Activated CD4-positive, alpha-beta T cell treated with anti-CD3 and anti-CD28 coated beads, Interleukin-2, amount 10 ng/mL, durations not matched to agents 24 days and 14 days (primary cell): ENCODE measurements around the gene ROCK2. TPM values are rescaled to one million over a fixed set of nuclear protein-coding genes. Genes with fewer than 3 reads are reported as not detected.

Experiments
- DNase-seq: peaks from one replicate; pipeline ENCODE4 v3.0.0; 2022
- H3K27ac Mint-ChIP-seq: one replicate; pipeline ENCODE4 v1.8.0; 2022; ENCODE audit warnings: mild to moderate bottlenecking, mixed read lengths
- H3K27me3 Mint-ChIP-seq: one replicate; pipeline ENCODE4 v1.8.0; 2022; ENCODE audit warnings: mixed read lengths
- H3K36me3 Mint-ChIP-seq: one replicate; pipeline ENCODE4 v1.8.0; 2022; ENCODE audit warnings: low read depth, mild to moderate bottlenecking, mixed read lengths
- H3K4me1 Mint-ChIP-seq: one replicate; pipeline ENCODE4 v1.8.0; 2021; ENCODE audit warnings: mixed read lengths
- H3K4me3 Mint-ChIP-seq: one replicate; pipeline ENCODE4 v1.8.0; 2022; ENCODE audit warnings: mild to moderate bottlenecking, moderate library complexity, mixed read lengths
- H3K9me3 Mint-ChIP-seq: one replicate; pipeline ENCODE4 v1.8.0; 2021; ENCODE audit warnings: mixed read lengths
- intact Hi-C: fragments of 100-400 bp; cut with micrococcal nuclease; formaldehyde crosslinking; loops from one replicate; pipeline ENCODE4 v1.15.1; 2023
- total RNA-seq: library from RNA; stranded (reverse); gene quantifications from 2 replicates; pipeline ENCODE4 v1.2.3, GENCODE V29; 2022

Gene ROCK2
- total RNA-seq, 1 donor from 2014 or later = 24.4 TPM

GRCh38 chr2:11196246-11196645 is 148.2 kb downstream of the ROCK2 start:
- Mint-ChIP-seq H3K4me1 (no peaks in the 10 kb centered on the region), H3K27ac (no peak overlapping the region), H3K36me3 (peaks cover 19% of the 10 kb centered on the region), H3K4me3 (no peak overlapping the region), H3K27me3 (no peaks in the 10 kb centered on the region), H3K9me3 (no peaks in the 10 kb centered on the region)
- no peak for DNase-seq
- intact Hi-C loops = no loop called here

- intact Hi-C loops = no loop called here
- Mint-ChIP-seq H3K27ac (no peak overlapping the region), H3K4me1 (no peaks in the 10 kb centered on the region), H3K4me3 (no peak overlapping the region), H3K27me3 (no peaks in the 10 kb centered on the region), H3K9me3 (no peaks in the 10 kb centered on the region), H3K36me3 (peaks cover 14% of the 10 kb centered on the region)
- DNase-seq = no peak
Observed at GRCh38 chr2:11187731-11188130, 156.7 kb downstream of the ROCK2 start.

- H3K4me1 Mint-ChIP-seq = no peaks in the 10 kb centered on the region
- H3K36me3 Mint-ChIP-seq = peaks cover 15% of the 10 kb centered on the region
- no peaks in the 10 kb centered on the region for H3K27me3 Mint-ChIP-seq
- no peak for DNase-seq
- H3K27ac Mint-ChIP-seq = no peak overlapping the region
- H3K9me3 Mint-ChIP-seq = no peaks in the 10 kb centered on the region
- intact Hi-C loops = no loop called here
- H3K4me3 Mint-ChIP-seq = no peak overlapping the region
Observed at GRCh38 chr2:11187083-11187619, 157.3 kb downstream of the ROCK2 start.

- intact Hi-C loops = no loop called here
- Mint-ChIP-seq H3K9me3 (no peaks in the 10 kb centered on the region), H3K4me3 (no peak overlapping the region), H3K27ac (no peak overlapping the region), H3K27me3 (no peaks in the 10 kb centered on the region), H3K36me3 (peaks cover 15% of the 10 kb centered on the region), H3K4me1 (no peaks in the 10 kb centered on the region)
- no peak for DNase-seq
Observed at GRCh38 chr2:11186145-11186544, 158.3 kb downstream of the ROCK2 start.

- H3K4me1 Mint-ChIP-seq = no peaks in the 10 kb centered on the region
- no peaks in the 10 kb centered on the region for H3K9me3 Mint-ChIP-seq
- no peak overlapping the region for H3K27ac Mint-ChIP-seq
- H3K36me3 Mint-ChIP-seq = peaks cover 12% of the 10 kb centered on the region
- DNase-seq = no peak
- intact Hi-C loops = no loop called here
- H3K4me3 Mint-ChIP-seq = no peak overlapping the region
- H3K27me3 Mint-ChIP-seq = no peaks in the 10 kb centered on the region
Observed at GRCh38 chr2:11182951-11183350, 161.5 kb downstream of the ROCK2 start.

- no peaks in the 10 kb centered on the region for H3K27me3 Mint-ChIP-seq
- no peak for DNase-seq
- no peak overlapping the region for H3K4me3 Mint-ChIP-seq
- intact Hi-C loops = no loop called here
- H3K4me1 Mint-ChIP-seq = peaks cover 3% of the 10 kb centered on the region
- peaks cover 9% of the 10 kb centered on the region for H3K36me3 Mint-ChIP-seq
- H3K27ac Mint-ChIP-seq = no peak overlapping the region
- no peaks in the 10 kb centered on the region for H3K9me3 Mint-ChIP-seq
Observed at GRCh38 chr2:11180653-11181052, 163.8 kb downstream of the ROCK2 start.

GRCh38 chr2:11179899-11180298 is 164.5 kb downstream of the ROCK2 start:
- H3K27ac Mint-ChIP-seq = no peak overlapping the region
- intact Hi-C loops = no loop called here
- peaks cover 13% of the 10 kb centered on the region for H3K36me3 Mint-ChIP-seq
- DNase-seq = peak; percentile 44
- no peak overlapping the region for H3K4me3 Mint-ChIP-seq
- peaks cover 10% of the 10 kb centered on the region for H3K4me1 Mint-ChIP-seq
- no peaks in the 10 kb centered on the region for H3K9me3 Mint-ChIP-seq
- no peaks in the 10 kb centered on the region for H3K27me3 Mint-ChIP-seq

GRCh38 chr2:11179196-11179595 is 165.2 kb downstream of the ROCK2 start:
- Mint-ChIP-seq H3K27ac (no peak overlapping the region), H3K27me3 (no peaks in the 10 kb centered on the region), H3K4me1 (peaks cover 11% of the 10 kb centered on the region), H3K36me3 (peaks cover 10% of the 10 kb centered on the region), H3K4me3 (no peak overlapping the region), H3K9me3 (no peaks in the 10 kb centered on the region)
- intact Hi-C loops = no loop called here
- DNase-seq = peak; percentile 39

- no peaks in the 10 kb centered on the region for H3K27me3 Mint-ChIP-seq
- no peak overlapping the region for H3K4me3 Mint-ChIP-seq
- DNase-seq = peak; percentile 33
- intact Hi-C loops = no loop called here
- H3K36me3 Mint-ChIP-seq = peaks cover 10% of the 10 kb centered on the region
- H3K4me1 Mint-ChIP-seq = peaks cover 11% of the 10 kb centered on the region
- no peaks in the 10 kb centered on the region for H3K9me3 Mint-ChIP-seq
- no peak overlapping the region for H3K27ac Mint-ChIP-seq
Observed at GRCh38 chr2:11177871-11178690, 166.4 kb downstream of the ROCK2 start.

- intact Hi-C loops = no loop called here
- peak overlapping the region; percentile 1 for H3K27ac Mint-ChIP-seq
- H3K9me3 Mint-ChIP-seq = no peaks in the 10 kb centered on the region
- peaks cover 11% of the 10 kb centered on the region for H3K4me1 Mint-ChIP-seq
- DNase-seq = peak; percentile 54
- H3K4me3 Mint-ChIP-seq = peak overlapping the region; percentile 6
- H3K36me3 Mint-ChIP-seq = peaks cover 7% of the 10 kb centered on the region
- no peaks in the 10 kb centered on the region for H3K27me3 Mint-ChIP-seq
Observed at GRCh38 chr2:11175293-11175795, 169.1 kb downstream of the ROCK2 start.

- H3K4me3 Mint-ChIP-seq = no peak overlapping the region
- DNase-seq = peak; percentile 38
- H3K27me3 Mint-ChIP-seq = no peaks in the 10 kb centered on the region
- H3K9me3 Mint-ChIP-seq = no peaks in the 10 kb centered on the region
- H3K36me3 Mint-ChIP-seq = peaks cover 7% of the 10 kb centered on the region
- H3K4me1 Mint-ChIP-seq = peaks cover 11% of the 10 kb centered on the region
- H3K27ac Mint-ChIP-seq = no peak overlapping the region
- intact Hi-C loops = no loop called here
Observed at GRCh38 chr2:11174222-11174621, 170.2 kb downstream of the ROCK2 start.

GRCh38 chr2:11169333-11169732 is 175.1 kb downstream of the ROCK2 start:
- intact Hi-C loops = no loop called here
- H3K27ac Mint-ChIP-seq = no peak overlapping the region
- H3K36me3 Mint-ChIP-seq = no peaks in the 10 kb centered on the region
- no peak for DNase-seq
- H3K9me3 Mint-ChIP-seq = no peaks in the 10 kb centered on the region
- no peaks in the 10 kb centered on the region for H3K27me3 Mint-ChIP-seq
- H3K4me1 Mint-ChIP-seq = no peaks in the 10 kb centered on the region
- no peak overlapping the region for H3K4me3 Mint-ChIP-seq

GRCh38 chr2:11168488-11168887 is 175.9 kb downstream of the ROCK2 start:
- intact Hi-C loops = no loop called here
- H3K9me3 Mint-ChIP-seq = no peaks in the 10 kb centered on the region
- peaks cover 3% of the 10 kb centered on the region for H3K36me3 Mint-ChIP-seq
- H3K27me3 Mint-ChIP-seq = no peaks in the 10 kb centered on the region
- DNase-seq = no peak
- H3K27ac Mint-ChIP-seq = no peak overlapping the region
- H3K4me3 Mint-ChIP-seq = no peak overlapping the region
- peaks cover 1% of the 10 kb centered on the region for H3K4me1 Mint-ChIP-seq

- no peaks in the 10 kb centered on the region for H3K9me3 Mint-ChIP-seq
Observed at GRCh38 chr2:11166476-11166875, 178.0 kb downstream of the ROCK2 start.

More at GRCh38 chr2:11166476-11166875, 178.0 kb downstream of the ROCK2 start:
- no peaks in the 10 kb centered on the region for H3K27me3 Mint-ChIP-seq
- no peak for DNase-seq
- H3K4me1 Mint-ChIP-seq = peaks cover 1% of the 10 kb centered on the region
- intact Hi-C loops = no loop called here
- H3K36me3 Mint-ChIP-seq = peaks cover 3% of the 10 kb centered on the region
- no peak overlapping the region for H3K4me3 Mint-ChIP-seq
- no peak overlapping the region for H3K27ac Mint-ChIP-seq
